Measurements from ENCODE around the gene IFRD2. TPM values are rescaled to one million over a fixed set of nuclear protein-coding genes. Genes with fewer than 3 reads are reported as not detected.
"Not testable (repeated sequence)": the region's sequence is repeated elsewhere in the genome, so short reads cannot be mapped to it uniquely, and the experiment has no call there.

Gene IFRD2
- total RNA-seq, 1 donor from 2014 or later = 77.0 TPM

DNA sequence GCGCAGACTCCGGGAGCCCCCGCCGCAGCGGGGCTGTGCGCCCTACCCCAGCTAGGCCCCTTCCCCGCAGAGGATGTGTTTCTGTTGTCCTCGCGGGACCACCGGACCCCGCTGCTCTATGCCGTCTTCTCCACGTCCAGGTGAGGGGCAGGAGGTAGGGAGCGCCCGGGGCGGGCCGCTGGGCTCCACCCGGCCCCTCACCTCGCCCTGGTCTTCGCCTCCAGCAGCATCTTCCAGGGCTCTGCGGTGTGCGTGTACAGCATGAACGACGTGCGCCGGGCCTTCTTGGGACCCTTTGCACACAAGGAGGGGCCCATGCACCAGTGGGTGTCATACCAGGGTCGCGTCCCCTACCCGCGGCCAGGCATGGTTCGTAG is 18.6 kb downstream of the IFRD2 start:
- H3K4me3 ChIP-seq = peak overlapping the region; percentile 37
- H3K36me3 ChIP-seq = no peaks in the 10 kb centered on the region
- peaks cover 24% of the 10 kb centered on the region for H3K4me1 ChIP-seq
- no peak for DNase-seq
- intact Hi-C loops (cut with DNase I) = loop anchor here (5.0 kb wide), 2 partner anchors 46 to 81 kb away; partner anchors contain the start of gene GNAT1
- H3K27me3 ChIP-seq = peaks cover 7% of the 10 kb centered on the region
- ATAC-seq = no peak
- H3K9me3 ChIP-seq = no peaks in the 10 kb centered on the region
- TF ChIP-seq, protein P1, sequence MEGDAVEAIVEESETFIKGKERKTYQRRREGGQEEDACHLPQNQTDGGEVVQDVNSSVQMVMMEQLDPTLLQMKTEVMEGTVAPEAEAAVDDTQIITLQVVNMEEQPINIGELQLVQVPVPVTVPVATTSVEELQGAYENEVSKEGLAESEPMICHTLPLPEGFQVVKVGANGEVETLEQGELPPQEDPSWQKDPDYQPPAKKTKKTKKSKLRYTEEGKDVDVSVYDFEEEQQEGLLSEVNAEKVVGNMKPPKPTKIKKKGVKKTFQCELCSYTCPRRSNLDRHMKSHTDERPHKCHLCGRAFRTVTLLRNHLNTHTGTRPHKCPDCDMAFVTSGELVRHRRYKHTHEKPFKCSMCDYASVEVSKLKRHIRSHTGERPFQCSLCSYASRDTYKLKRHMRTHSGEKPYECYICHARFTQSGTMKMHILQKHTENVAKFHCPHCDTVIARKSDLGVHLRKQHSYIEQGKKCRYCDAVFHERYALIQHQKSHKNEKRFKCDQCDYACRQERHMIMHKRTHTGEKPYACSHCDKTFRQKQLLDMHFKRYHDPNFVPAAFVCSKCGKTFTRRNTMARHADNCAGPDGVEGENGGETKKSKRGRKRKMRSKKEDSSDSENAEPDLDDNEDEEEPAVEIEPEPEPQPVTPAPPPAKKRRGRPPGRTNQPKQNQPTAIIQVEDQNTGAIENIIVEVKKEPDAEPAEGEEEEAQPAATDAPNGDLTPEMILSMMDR (IDR thresholded peaks at IDR 0.05) = no peak
- no peak overlapping the region for H3K27ac ChIP-seq

DNA sequence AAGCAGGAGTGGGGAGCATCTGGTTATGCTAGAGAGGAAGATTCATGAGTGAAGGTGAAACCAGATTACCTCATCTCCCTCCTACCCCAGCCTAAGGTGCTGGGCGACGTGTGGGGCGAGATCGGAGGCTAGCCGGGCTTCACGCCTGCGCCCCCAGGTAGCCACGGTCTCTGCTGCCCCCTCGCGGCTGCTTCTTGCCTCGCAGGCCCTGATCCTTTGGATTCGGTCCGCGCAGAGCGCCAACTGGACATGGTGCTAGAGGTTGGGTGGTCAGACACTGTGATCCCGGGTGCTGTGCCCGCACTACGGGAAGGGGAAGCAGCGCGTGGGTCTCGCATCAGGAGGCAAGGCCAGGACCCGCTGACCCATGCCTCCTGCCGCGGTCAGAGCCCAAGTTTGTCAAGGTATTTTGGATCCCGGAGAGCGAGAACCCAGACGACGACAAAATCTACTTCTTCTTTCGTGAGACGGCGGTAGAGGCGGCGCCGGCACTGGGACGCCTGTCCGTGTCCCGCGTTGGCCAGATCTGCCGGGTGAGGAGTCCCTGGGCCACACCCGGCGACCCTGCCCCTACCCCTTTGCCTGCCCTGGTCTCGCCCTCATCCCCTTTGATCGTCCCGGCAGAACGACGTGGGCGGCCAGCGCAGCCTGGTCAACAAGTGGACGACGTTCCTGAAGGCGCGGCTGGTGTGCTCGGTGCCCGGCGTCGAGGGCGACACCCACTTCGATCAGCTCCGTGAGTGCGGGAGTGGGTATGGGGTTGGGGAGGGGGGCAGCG is 19.1 kb downstream of the IFRD2 start:
- peaks cover 30% of the 10 kb centered on the region for H3K4me1 ChIP-seq
- TF ChIP-seq, protein P1 (IDR thresholded peaks at IDR 0.05) = peak; percentile 98
- H3K27me3 ChIP-seq = peaks cover 7% of the 10 kb centered on the region
- intact Hi-C loops (cut with DNase I) = loop anchor here (5.0 kb wide), 2 partner anchors 46 to 81 kb away; partner anchors contain the start of gene GNAT1
- DNase-seq = peak; percentile 94
- no peaks in the 10 kb centered on the region for H3K36me3 ChIP-seq
- H3K27ac ChIP-seq = no peak overlapping the region
- peak overlapping the region; percentile 37 for H3K4me3 ChIP-seq
- peak; percentile 84 for ATAC-seq
- no peaks in the 10 kb centered on the region for H3K9me3 ChIP-seq

DNA sequence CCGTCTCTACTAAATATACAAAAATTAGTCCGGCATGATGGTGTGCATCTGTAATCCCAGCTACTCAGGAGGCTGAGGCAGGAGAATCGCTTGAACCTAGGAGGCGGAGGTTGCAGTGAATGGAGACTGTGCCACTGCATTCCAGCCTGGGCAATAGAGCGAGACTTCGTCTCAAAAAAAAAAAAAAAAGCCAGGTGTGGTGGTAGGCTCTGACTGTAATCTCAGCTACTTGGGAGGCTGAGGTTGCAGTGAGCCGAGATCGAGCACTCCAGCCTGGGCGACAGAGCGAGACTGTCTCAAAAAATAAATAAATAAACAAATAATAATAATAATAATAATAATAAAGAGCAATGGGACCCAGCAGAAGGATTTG is 19.7 kb downstream of the IFRD2 start:
- peaks cover 30% of the 10 kb centered on the region for H3K4me1 ChIP-seq
- not testable (repeated sequence) for H3K27ac ChIP-seq, DNase-seq, ATAC-seq, H3K4me3 ChIP-seq, H3K9me3 ChIP-seq, H3K36me3 ChIP-seq, H3K27me3 ChIP-seq
- intact Hi-C loops (cut with DNase I) = loop anchor here (5.0 kb wide), 2 partner anchors 45 to 80 kb away; partner anchors contain the start of gene GNAT1

DNA sequence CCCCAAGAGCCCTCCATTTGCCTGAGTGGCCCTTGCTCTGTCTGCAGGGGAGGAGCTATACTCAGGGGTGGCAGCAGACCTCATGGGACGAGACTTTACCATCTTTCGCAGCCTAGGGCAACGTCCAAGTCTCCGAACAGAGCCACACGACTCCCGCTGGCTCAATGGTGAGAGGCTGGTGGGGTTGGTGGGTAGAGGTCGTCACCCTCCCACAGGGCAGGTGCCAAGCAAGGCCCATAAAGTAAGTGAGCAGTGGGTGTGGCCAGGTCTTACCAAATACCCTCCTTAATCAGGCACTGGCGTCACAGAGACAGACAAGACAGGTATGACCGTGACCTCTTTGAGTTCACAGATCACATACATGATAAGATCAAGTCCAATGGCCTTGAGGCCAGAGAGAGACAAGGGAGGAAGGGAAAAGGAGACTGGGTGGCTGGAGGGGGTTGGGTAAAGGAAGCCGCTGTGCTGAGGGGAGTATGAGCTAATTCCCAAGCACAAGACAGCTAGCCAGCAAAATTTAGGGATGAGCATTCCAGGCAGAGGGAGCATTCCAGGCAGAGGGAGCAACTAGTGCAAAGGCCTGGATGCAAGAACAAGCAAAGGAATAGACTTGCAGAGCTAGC is 20.8 kb downstream of the IFRD2 start:
- peaks cover 7% of the 10 kb centered on the region for H3K27me3 ChIP-seq
- DNase-seq (no peak), ATAC-seq (no peak)
- H3K36me3 ChIP-seq = no peaks in the 10 kb centered on the region
- no peaks in the 10 kb centered on the region for H3K9me3 ChIP-seq
- TF ChIP-seq, protein P1 (IDR thresholded peaks at IDR 0.05) = no peak
- no peak overlapping the region for H3K27ac ChIP-seq
- H3K4me3 ChIP-seq = no peak overlapping the region
- peaks cover 36% of the 10 kb centered on the region for H3K4me1 ChIP-seq
- intact Hi-C loops (cut with DNase I) = loop anchor here (5.0 kb wide), 2 partner anchors 44 to 79 kb away; partner anchors contain the start of gene GNAT1

DNA sequence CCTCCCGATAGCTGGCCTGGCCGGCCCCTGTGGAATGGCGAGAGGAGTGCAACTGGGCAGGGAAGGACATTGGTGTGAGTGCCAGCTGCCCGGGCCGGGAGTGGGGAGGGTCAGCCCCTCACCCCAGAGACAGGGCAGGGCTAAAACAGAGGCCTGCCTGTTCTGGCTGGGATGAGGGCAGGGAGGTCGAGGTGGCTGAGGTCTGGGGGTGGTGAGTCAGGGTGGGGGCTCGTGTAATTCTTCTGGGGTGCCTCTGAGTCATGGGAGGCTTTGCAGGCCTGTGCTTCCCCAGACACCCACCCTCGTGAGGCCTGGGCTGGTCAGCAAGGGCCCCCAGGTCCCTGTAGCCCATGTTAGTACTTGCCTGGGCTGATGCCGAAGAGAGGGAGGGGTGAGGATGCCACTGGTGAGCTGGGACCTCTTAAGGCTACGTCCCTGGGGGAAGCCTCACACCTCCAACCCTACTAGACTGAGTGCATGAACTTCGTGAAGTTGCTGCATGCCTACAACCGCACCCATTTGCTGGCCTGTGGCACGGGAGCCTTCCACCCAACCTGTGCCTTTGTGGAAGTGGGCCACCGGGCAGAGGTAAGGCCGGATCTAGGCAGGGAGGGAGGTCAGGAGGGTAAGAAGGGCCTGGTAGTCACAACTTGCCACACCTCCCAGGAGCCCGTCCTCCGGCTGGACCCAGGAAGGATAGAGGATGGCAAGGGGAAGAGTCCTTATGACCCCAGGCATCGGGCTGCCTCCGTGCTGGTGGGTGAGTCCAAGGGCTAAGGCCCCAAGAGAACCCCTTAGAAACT is 21.6 kb downstream of the IFRD2 start:
- peaks cover 7% of the 10 kb centered on the region for H3K27me3 ChIP-seq
- no peaks in the 10 kb centered on the region for H3K36me3 ChIP-seq
- TF ChIP-seq, protein P1 (IDR thresholded peaks at IDR 0.05) = no peak
- H3K4me3 ChIP-seq = peak overlapping the region; percentile 55
- peaks cover 44% of the 10 kb centered on the region for H3K4me1 ChIP-seq
- no peak for DNase-seq
- peak overlapping the region; percentile 90 for H3K27ac ChIP-seq
- H3K9me3 ChIP-seq = no peaks in the 10 kb centered on the region
- intact Hi-C loops (cut with DNase I) = loop anchor here (5.0 kb wide), 2 partner anchors 43 to 78 kb away; partner anchors contain the start of gene GNAT1
- no peak for ATAC-seq

Measured in upper lobe of right lung (tissue), 1 donor.